Peyer's patch (tissue), 4 donors: ENCODE measurements around the gene STEAP3.

Experiments used
- POLR2A ChIP-seq, 2 donors: fragments of 450-650 bp; IDR thresholded peaks; one replicate each; pipeline ENCODE4 v1.5.1; 2017; ENCODE audit warnings: antibody characterized with exemption in 2 of 2, mild to moderate bottlenecking in 2 of 2, moderate library complexity in 2 of 2
- TF ChIP-seq, protein P1 (sequence below), 6 experiments: fragments of 450-650 bp in 4 of 6; fragments of 200-600 bp in 2 of 6; sonication (generic) in 1 of 6; IDR thresholded peaks; one replicate each; pipeline ENCODE4 v1.5.1; 2017 to 2019; ENCODE audit warnings: antibody characterized with exemption in 6 of 6, mild to moderate bottlenecking in 3 of 6, moderate library complexity in 1 of 6

DNA sequence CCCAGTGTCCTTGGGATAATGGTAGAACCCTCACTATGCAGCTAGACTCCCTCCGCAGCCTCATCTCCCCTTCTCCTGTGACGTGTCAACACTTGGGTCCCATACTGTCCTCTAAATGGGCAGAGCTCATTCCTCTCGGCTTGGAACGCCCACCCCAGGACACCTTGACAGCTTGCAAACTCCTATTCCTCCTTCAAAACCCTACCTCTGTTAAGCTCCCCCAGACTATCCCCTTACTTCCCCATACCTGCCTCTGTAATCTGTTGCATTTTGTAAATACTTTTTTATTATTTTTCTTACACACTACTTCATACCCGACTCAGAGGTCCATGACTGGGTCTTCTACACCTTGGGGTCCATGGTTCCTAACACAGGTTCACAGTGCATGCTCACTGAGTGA, 28.0 kb downstream of the STEAP3 start:
- TF ChIP-seq POLR2A (IDR thresholded peaks at IDR 0.05), result no peak
- TF ChIP-seq, protein P1, sequence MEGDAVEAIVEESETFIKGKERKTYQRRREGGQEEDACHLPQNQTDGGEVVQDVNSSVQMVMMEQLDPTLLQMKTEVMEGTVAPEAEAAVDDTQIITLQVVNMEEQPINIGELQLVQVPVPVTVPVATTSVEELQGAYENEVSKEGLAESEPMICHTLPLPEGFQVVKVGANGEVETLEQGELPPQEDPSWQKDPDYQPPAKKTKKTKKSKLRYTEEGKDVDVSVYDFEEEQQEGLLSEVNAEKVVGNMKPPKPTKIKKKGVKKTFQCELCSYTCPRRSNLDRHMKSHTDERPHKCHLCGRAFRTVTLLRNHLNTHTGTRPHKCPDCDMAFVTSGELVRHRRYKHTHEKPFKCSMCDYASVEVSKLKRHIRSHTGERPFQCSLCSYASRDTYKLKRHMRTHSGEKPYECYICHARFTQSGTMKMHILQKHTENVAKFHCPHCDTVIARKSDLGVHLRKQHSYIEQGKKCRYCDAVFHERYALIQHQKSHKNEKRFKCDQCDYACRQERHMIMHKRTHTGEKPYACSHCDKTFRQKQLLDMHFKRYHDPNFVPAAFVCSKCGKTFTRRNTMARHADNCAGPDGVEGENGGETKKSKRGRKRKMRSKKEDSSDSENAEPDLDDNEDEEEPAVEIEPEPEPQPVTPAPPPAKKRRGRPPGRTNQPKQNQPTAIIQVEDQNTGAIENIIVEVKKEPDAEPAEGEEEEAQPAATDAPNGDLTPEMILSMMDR (IDR thresholded peaks at IDR 0.05), result no peak
